Endothelial cell (in vitro differentiated cells): ENCODE data around the gene MTCL1. TPM values are rescaled to one million over a fixed set of nuclear protein-coding genes. Genes with fewer than 3 reads are reported as not detected.

Source experiments
- DNase-seq: peaks from one replicate; pipeline ENCODE4 v3.0.0; 2021; ENCODE audit warnings: low spot score
- H3K27ac Mint-ChIP-seq: one replicate; pipeline ENCODE4 v1.8.0; 2021; ENCODE audit warnings: mixed read lengths, inconsistent platforms; ENCODE audit not compliant: unreplicated experiment
- H3K27me3 Mint-ChIP-seq: one replicate; pipeline ENCODE4 v1.8.0; 2021; ENCODE audit warnings: mild to moderate bottlenecking, moderate library complexity, mixed read lengths, inconsistent platforms; ENCODE audit not compliant: unreplicated experiment
- H3K36me3 Mint-ChIP-seq: one replicate; pipeline ENCODE4 v1.8.0; 2021; ENCODE audit warnings: mild to moderate bottlenecking, low read depth, mixed read lengths, inconsistent platforms; ENCODE audit not compliant: unreplicated experiment
- H3K4me1 Mint-ChIP-seq: one replicate; pipeline ENCODE4 v1.8.0; 2021; ENCODE audit warnings: mild to moderate bottlenecking, mixed read lengths, inconsistent platforms; ENCODE audit not compliant: unreplicated experiment
- H3K4me3 Mint-ChIP-seq: one replicate; pipeline ENCODE4 v1.8.0; 2021; ENCODE audit warnings: mild to moderate bottlenecking, mixed read lengths, inconsistent platforms; ENCODE audit not compliant: unreplicated experiment
- H3K9me3 Mint-ChIP-seq: one replicate; pipeline ENCODE4 v1.8.0; 2021; ENCODE audit warnings: mixed read lengths, inconsistent platforms; ENCODE audit not compliant: unreplicated experiment
- total RNA-seq: library from RNA; stranded (reverse); fragmentation: NEBNext Ultra II Directional; extraction: Animal tissue kit (Norgen Biotek cat#: 25700); gene quantifications from one replicate; pipeline ENCODE4 v1.2.1, GENCODE V29; 2021; ENCODE audit not compliant: unreplicated experiment
- TF ChIP-seq, protein P1 (sequence below): fragments of 200-600 bp; sonication (generic); IDR thresholded peaks from one replicate; pipeline ENCODE4 v1.5.0; 2021; ENCODE audit warnings: antibody characterized with exemption; ENCODE audit not compliant: unreplicated experiment

The MTCL1 gene
- total RNA-seq, 1 donor from 2014 or later, result 3.8 TPM

DNA sequence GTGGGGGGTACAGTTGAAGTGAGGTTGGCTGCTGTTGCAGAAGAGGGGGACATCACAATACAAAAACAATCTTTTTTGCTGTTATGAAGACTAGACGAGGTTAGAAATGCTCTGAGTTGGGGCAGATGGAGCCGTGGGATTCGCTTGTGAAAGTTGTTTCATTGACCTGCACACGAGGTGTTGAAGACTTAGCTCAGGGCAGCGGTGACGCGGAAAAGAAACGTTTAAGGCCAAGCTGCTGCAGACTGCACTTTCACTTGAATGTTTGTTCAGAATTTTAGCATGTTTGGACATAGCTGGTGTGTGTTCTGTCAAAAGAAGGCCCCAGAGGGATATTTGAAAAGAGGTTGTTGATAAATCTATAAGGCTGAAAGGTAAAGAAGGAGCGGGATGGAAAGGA, 46.3 kb downstream of the MTCL1 start:
- Mint-ChIP-seq H3K27ac (no peak overlapping the region), H3K27me3 (no peaks in the 10 kb centered on the region), H3K9me3 (no peaks in the 10 kb centered on the region), H3K4me1 (peaks cover 6% of the 10 kb centered on the region), H3K36me3 (no peaks in the 10 kb centered on the region), H3K4me3 (no peak overlapping the region)
- TF ChIP-seq, protein P1, sequence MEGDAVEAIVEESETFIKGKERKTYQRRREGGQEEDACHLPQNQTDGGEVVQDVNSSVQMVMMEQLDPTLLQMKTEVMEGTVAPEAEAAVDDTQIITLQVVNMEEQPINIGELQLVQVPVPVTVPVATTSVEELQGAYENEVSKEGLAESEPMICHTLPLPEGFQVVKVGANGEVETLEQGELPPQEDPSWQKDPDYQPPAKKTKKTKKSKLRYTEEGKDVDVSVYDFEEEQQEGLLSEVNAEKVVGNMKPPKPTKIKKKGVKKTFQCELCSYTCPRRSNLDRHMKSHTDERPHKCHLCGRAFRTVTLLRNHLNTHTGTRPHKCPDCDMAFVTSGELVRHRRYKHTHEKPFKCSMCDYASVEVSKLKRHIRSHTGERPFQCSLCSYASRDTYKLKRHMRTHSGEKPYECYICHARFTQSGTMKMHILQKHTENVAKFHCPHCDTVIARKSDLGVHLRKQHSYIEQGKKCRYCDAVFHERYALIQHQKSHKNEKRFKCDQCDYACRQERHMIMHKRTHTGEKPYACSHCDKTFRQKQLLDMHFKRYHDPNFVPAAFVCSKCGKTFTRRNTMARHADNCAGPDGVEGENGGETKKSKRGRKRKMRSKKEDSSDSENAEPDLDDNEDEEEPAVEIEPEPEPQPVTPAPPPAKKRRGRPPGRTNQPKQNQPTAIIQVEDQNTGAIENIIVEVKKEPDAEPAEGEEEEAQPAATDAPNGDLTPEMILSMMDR, result no peak
- no peak for DNase-seq

DNA sequence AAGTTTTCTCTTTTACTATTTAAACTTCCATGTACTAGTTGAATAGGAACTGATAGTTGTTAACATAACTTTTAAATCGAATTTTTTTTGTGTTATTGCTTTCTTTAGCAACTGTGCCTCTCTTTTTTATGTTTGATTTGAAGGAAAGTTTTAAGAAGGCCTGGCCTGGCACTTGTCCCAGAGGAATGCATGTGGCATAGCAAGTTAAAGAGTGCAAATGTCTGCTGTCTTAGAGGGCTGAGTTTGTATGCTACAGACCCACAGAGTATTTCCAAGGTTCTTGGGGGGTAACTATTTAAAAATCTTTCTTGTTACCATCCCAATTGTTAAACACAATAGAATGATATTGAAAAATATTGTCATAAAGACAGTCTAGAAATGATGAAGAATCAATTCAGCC, 47.0 kb downstream of the MTCL1 start:
- H3K36me3 Mint-ChIP-seq, result no peaks in the 10 kb centered on the region
- no peaks in the 10 kb centered on the region for H3K27me3 Mint-ChIP-seq
- no peak overlapping the region for H3K27ac Mint-ChIP-seq
- TF ChIP-seq, protein P1, result no peak
- H3K4me3 Mint-ChIP-seq, result no peak overlapping the region
- no peak for DNase-seq
- H3K9me3 Mint-ChIP-seq, result no peaks in the 10 kb centered on the region
- peaks cover 6% of the 10 kb centered on the region for H3K4me1 Mint-ChIP-seq

DNA sequence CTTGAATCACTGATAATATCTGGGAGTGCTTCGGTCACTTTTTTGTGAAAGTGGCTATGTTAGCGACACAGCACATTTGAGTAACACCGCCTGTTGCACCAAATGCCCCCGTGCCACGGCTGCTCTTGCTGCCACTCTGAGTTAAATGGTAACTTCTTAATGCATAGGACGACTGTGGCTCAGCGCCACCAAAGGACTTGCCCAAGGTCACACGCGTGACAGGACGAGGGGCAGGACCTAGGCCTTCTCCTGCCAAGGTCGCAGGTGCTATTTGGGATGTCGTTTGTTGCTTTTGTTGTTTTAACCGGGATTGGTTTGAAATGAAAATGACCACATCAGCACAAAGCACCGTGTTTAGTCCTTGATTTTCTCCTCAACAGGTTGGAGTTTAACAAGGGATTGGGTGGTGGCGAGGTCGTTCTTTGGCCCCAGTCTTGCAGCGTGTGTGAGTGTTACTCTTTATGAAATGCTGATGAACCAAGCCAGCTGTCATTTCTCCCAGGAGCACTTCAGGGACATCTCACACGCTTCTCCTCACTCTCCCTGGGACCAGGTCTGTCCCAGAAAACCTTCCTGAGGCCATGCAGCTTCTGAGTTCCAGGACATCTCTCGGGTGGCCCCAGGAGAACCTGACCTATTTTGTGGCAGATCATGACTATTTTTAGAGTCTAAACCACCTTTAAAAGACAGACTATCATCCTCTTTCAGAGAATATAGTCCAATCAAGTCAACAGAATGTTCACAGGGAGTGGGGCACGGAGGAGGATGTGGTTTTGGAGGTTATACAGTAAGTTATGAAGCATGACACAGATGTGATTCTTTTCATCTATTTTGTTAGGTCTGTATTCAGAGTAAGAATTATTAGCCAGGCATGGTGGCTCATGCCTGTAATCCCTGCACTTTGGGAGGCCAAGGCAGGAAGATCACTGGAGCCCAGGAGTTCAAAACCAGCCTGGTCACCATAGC, 49.9 kb downstream of the MTCL1 start:
- H3K9me3 Mint-ChIP-seq, result no peaks in the 10 kb centered on the region
- H3K27me3 Mint-ChIP-seq, result no peaks in the 10 kb centered on the region
- TF ChIP-seq, protein P1, result no peak
- no peak overlapping the region for H3K27ac Mint-ChIP-seq
- DNase-seq, result no peak
- no peaks in the 10 kb centered on the region for H3K36me3 Mint-ChIP-seq
- H3K4me1 Mint-ChIP-seq, result no peaks in the 10 kb centered on the region
- H3K4me3 Mint-ChIP-seq, result no peak overlapping the region

DNA sequence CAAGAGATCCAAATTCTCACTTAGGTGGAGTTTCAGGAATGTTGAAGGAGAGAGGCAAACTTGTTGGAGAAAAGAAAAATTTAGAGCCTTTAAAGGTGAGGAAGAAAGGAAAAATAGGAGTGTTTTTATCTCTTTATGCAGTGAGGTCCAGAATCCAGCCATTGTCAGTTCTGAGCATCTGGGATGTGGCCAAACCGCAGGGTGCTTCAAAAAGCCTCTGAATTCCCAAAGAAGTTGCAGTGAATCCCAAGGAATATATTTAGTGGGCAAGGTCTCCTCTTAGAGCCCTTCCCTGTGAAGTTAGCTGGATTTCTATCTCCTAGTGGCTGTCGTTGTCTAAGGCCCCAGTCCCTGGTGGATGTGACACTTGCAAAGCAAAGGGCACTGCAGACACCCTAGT, 51.2 kb downstream of the MTCL1 start:
- no peak for DNase-seq

More for the DNA sequence above, 51.2 kb downstream of the MTCL1 start:
- Mint-ChIP-seq H3K36me3 (no peaks in the 10 kb centered on the region), H3K4me1 (no peaks in the 10 kb centered on the region), H3K4me3 (no peak overlapping the region), H3K27ac (no peak overlapping the region), H3K9me3 (no peaks in the 10 kb centered on the region), H3K27me3 (no peaks in the 10 kb centered on the region)
- TF ChIP-seq, protein P1, result no peak
